Common myeloid progenitor, CD34-positive (primary cell): ENCODE results near the gene RPUSD2.

Experiments
- CTCF ChIA-PET: fragments of 350-600 bp; sonication (Branson Sonifier 250); formaldehyde crosslinking; loops from one replicate; lab custom pipeline; 2021; ENCODE audit warnings: antibody characterized with exemption; lab: Charles Lee
- POLR2A ChIA-PET: fragments of 350-600 bp; sonication (Branson Sonifier 250); formaldehyde crosslinking; loops from one replicate; lab custom pipeline; 2021; ENCODE audit warnings: antibody characterized with exemption; lab: Charles Lee
- DNase-seq, 3 donors: peaks; one replicate each; pipeline versions ENCODE4 v3.0.0 to v3.0.0-alpha.2; 2013
- H3K27ac ChIP-seq, 2 experiments: 1 replicate in 1 of 2; 2 replicates in 1 of 2; pipeline ENCODE4 v1.7.0; 2013; ENCODE audit warnings: inconsistent platforms in 2 of 2, low read length in 2 of 2, mild to moderate bottlenecking in 2 of 2, low read depth in 1 of 2, moderate library complexity in 1 of 2; ENCODE audit not compliant: severe bottlenecking in 2 of 2, insufficient read depth in 1 of 2, poor library complexity in 1 of 2
- H3K27me3 ChIP-seq, 5 experiments: replicated peaks in 2 of 5; 1 replicate in 3 of 5; 2 replicates in 2 of 5; pipeline versions ENCODE4 v1.6.1 to v1.7.0; 2013; ENCODE audit warnings: low read length in 4 of 5, mild to moderate bottlenecking in 2 of 5, moderate library complexity in 2 of 5, inconsistent platforms in 1 of 5; ENCODE audit not compliant: insufficient read depth in 5 of 5, control insufficient read depth in 4 of 5
- H3K36me3 ChIP-seq, 4 experiments: 1 replicate in 2 of 4; 2 replicates in 2 of 4; pipeline versions ENCODE4 v1.6.1 to v1.7.0; 2013; ENCODE audit warnings: low read length in 3 of 4, control low read depth in 1 of 4, mild to moderate bottlenecking in 1 of 4; ENCODE audit not compliant: control insufficient read depth in 4 of 4, insufficient read depth in 4 of 4
- H3K4me1 ChIP-seq, 4 experiments: 1 replicate in 3 of 4; 2 replicates in 1 of 4; pipeline versions ENCODE4 v1.6.1 to v1.7.1; 2013; ENCODE audit warnings: low read length in 3 of 4, mild to moderate bottlenecking in 3 of 4, control low read depth in 1 of 4, inconsistent platforms in 1 of 4, moderate library complexity in 1 of 4; ENCODE audit not compliant: control insufficient read depth in 4 of 4, insufficient read depth in 4 of 4; ENCODE audit errors: control extremely low read depth in 1 of 4
- H3K4me3 ChIP-seq, 7 experiments: 1 replicate in 4 of 7; 2 replicates in 3 of 7; pipeline versions ENCODE4 v1.5.1 to v1.7.0; 2013; ENCODE audit warnings: mild to moderate bottlenecking in 7 of 7, low read length in 6 of 7, moderate library complexity in 6 of 7, inconsistent platforms in 2 of 7, low read depth in 2 of 7, control low read depth in 1 of 7; ENCODE audit not compliant: insufficient read depth in 4 of 7, control insufficient read depth in 1 of 7; ENCODE audit errors: extremely low read depth in 1 of 7
- H3K9me3 ChIP-seq, 5 experiments: 1 replicate in 4 of 5; 2 replicates in 1 of 5; pipeline versions ENCODE4 v1.6.1 to v1.7.1; 2013; ENCODE audit warnings: low read length in 4 of 5, mild to moderate bottlenecking in 2 of 5, inconsistent platforms in 1 of 5, low read depth in 1 of 5, moderate library complexity in 1 of 5; ENCODE audit not compliant: control insufficient read depth in 4 of 5, insufficient read depth in 2 of 5; ENCODE audit errors: control extremely low read depth in 1 of 5
- WGBS: methylation state at CpG from one replicate; pipeline ENCODE4 v1.1.5; 2013; ENCODE audit not compliant: insufficient coverage; 5-methylcytosine and 5-hydroxymethylcytosine counted together

RPUSD2 gene

GRCh38 chr15:40603935-40604334, 34.8 kb downstream of the RPUSD2 start:
- ChIA-PET POLR2A (no interaction called here), CTCF (interaction anchor here (0.7 to 2.3 kb wide), 3 partner anchors 14 to 35 kb away, joined by 3 to 10 read pairs (median 3); partner anchors contain the start of gene RPUSD2)
- Histone ChIP-seq H3K36me3 (peaks cover 2 to 9% (median 5%) of the 10 kb centered on the region in 4 experiments), H3K27me3 (no peaks in the 10 kb centered on the region), H3K4me1 (no peaks in the 10 kb centered on the region), H3K9me3 (no peaks in the 10 kb centered on the region), H3K27ac (no peak overlapping the region), H3K4me3 (no peak overlapping the region)
- no peak for DNase-seq

GRCh38 chr15:40613080-40613479, 44.0 kb downstream of the RPUSD2 start:
- no peak for DNase-seq
- CTCF ChIA-PET, result no interaction called here

GRCh38 chr15:40618023-40618422, 48.9 kb downstream of the RPUSD2 start:
- Histone ChIP-seq H3K27ac (no peak overlapping the region), H3K9me3 (no peaks in the 10 kb centered on the region), H3K36me3 (peaks cover 2 to 41% (median 8%) of the 10 kb centered on the region in 4 experiments), H3K27me3 (no peaks in the 10 kb centered on the region), H3K4me3 (no peak overlapping the region), H3K4me1 (peaks cover 0 to 4% (median under 1%) of the 10 kb centered on the region in 4 experiments)
- CTCF ChIA-PET, result no interaction called here
- no CpG with 5 or more reads among the region's 2 CpGs for WGBS
- DNase-seq, result peak in 2 of 3 donors; percentile 35 to 51
- POLR2A ChIA-PET, result interaction anchor here (0.5 kb wide), 1 partner anchor 755 kb away, joined by 5 read pairs; no protein-coding TSS in a partner anchor

More at GRCh38 chr15:40613080-40613479, 44.0 kb downstream of the RPUSD2 start:
- no peak overlapping the region for H3K27ac ChIP-seq
- peaks cover 0 to 4% (median under 1%) of the 10 kb centered on the region in 4 experiments for H3K4me1 ChIP-seq
- no peak overlapping the region for H3K4me3 ChIP-seq
- peaks cover 2 to 20% (median 4%) of the 10 kb centered on the region in 4 experiments for H3K36me3 ChIP-seq
- H3K27me3 ChIP-seq, result no peaks in the 10 kb centered on the region
- no peaks in the 10 kb centered on the region for H3K9me3 ChIP-seq
- no CpG with 5 or more reads among the region's 5 CpGs for WGBS
- POLR2A ChIA-PET, result no interaction called here

- peaks cover 2 to 46% (median 8%) of the 10 kb centered on the region in 4 experiments for H3K36me3 ChIP-seq
- peaks cover 0 to 4% (median under 1%) of the 10 kb centered on the region in 4 experiments for H3K4me1 ChIP-seq
- H3K27me3 ChIP-seq, result no peaks in the 10 kb centered on the region
- DNase-seq, result no peak
- no peak overlapping the region for H3K27ac ChIP-seq
- CTCF ChIA-PET, result no interaction called here
- POLR2A ChIA-PET, result no interaction called here
- no peaks in the 10 kb centered on the region for H3K9me3 ChIP-seq
- no peak overlapping the region for H3K4me3 ChIP-seq
These were observed 49.8 kb downstream of the RPUSD2 start for GRCh38 chr15:40618906-40619305.

GRCh38 chr15:40623361-40623760, 54.3 kb downstream of the RPUSD2 start:
- ChIA-PET CTCF (no interaction called here), POLR2A (interaction anchor here (0.7 to 1.0 kb wide), 2 partner anchors 34 to 467 kb away, joined by 3 read pairs; no protein-coding TSS in a partner anchor)
- no peaks in the 10 kb centered on the region for H3K27me3 ChIP-seq
- H3K27ac ChIP-seq, result no peak overlapping the region
- H3K36me3 ChIP-seq, result peaks cover 2 to 43% (median 8%) of the 10 kb centered on the region in 4 experiments
- H3K4me3 ChIP-seq, result no peak overlapping the region
- H3K9me3 ChIP-seq, result no peaks in the 10 kb centered on the region
- H3K4me1 ChIP-seq, result no peaks in the 10 kb centered on the region
- DNase-seq, result peak in 2 of 3 donors; percentile 11 to 33
- WGBS, result 100% methylated on average over 2 of the region's 2 CpGs
